ENCODE measurements around the gene LANCL2. TPM values are rescaled to one million over a fixed set of nuclear protein-coding genes. Genes with fewer than 3 reads are reported as not detected.

LANCL2 gene
- total and polyA plus RNA-seq, 12 donors: 3.1 to 11.1 (median 8.6) TPM

DNA sequence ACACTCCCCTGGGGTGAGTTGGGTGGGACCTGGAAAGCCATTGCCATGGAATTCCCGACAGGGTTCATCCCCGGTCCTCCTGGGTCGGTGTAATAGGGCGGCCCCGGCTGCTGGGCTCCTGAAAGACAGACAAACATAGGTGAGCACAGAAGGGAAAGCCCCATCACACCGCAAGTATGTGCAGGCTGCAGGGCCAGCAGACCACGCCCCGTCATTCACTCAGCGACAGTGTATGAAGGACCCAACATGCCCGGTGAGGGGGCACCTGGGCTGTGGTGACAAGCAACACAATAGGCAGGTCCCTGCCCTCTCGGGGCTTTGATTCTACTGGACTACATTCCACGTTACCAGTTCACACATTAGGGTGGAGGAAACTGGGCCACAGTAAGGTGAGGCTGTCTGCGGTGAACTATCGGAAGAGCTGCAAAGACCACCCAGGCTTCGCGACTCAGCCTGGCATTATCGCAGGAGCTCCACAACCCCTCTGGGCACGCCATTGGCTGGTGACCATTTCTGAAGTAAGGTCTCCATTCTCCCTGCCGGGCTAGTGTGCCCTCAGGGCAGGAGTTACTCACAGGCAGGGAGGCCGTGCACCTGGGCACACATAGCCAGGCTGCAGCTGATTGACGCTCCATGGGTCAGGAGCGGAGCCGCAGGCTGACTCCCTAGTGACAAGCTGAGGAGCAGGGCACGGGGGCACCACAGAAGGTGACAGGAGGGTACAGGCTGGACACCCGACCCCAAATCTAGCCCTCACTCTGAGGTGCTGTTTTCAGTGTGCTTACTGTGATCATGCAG lies 108.0 kb downstream of the LANCL2 start:
- intact Hi-C loops (cut with DNase I): no loop called here
- TF ChIP-seq, protein P1, sequence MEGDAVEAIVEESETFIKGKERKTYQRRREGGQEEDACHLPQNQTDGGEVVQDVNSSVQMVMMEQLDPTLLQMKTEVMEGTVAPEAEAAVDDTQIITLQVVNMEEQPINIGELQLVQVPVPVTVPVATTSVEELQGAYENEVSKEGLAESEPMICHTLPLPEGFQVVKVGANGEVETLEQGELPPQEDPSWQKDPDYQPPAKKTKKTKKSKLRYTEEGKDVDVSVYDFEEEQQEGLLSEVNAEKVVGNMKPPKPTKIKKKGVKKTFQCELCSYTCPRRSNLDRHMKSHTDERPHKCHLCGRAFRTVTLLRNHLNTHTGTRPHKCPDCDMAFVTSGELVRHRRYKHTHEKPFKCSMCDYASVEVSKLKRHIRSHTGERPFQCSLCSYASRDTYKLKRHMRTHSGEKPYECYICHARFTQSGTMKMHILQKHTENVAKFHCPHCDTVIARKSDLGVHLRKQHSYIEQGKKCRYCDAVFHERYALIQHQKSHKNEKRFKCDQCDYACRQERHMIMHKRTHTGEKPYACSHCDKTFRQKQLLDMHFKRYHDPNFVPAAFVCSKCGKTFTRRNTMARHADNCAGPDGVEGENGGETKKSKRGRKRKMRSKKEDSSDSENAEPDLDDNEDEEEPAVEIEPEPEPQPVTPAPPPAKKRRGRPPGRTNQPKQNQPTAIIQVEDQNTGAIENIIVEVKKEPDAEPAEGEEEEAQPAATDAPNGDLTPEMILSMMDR (IDR thresholded peaks at IDR 0.05): no peak
- H3K9me3 ChIP-seq: no peaks in the 10 kb centered on the region
- H3K4me1 ChIP-seq: peaks cover 0 to 27% (median 9%) of the 10 kb centered on the region in 9 donors
- peaks cover 0 to 34% (median 0%) of the 10 kb centered on the region in 9 donors for H3K36me3 ChIP-seq
- ATAC-seq (no peak), DNase-seq (no peak)
- H3K4me3 ChIP-seq: no peak overlapping the region
- H3K27ac ChIP-seq: no peak overlapping the region
- WGBS, 2 donors: 89 to 91% methylated on average over 25 of the region's 25 CpGs
- no peaks in the 10 kb centered on the region for H3K27me3 ChIP-seq

DNA sequence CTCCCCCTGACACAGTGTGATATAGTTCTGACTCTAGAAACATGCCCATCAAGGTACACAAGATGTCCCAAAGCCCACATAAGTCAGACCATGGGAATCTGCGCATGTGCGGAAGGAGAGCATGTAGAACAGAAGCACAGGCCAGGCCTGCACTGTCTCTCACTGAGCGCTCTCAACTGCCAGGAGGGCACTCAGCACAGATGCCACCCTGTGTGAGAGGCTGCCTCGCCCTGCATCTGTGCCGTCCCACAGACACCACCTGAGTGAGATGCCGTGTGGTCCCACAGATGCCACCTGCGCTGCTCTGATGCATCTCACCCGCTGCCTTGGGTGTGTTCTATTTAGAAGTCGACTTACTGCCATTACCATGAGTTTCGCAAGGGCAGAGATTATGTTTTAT lies 108.8 kb downstream of the LANCL2 start:
- TF ChIP-seq, protein P1 (IDR thresholded peaks at IDR 0.05): no peak
- intact Hi-C loops (cut with DNase I): no loop called here
- H3K27me3 ChIP-seq: no peaks in the 10 kb centered on the region
- DNase-seq (no peak), ATAC-seq (no peak)
- 97% methylated on average over 10 of the region's 10 CpGs for WGBS, 2 donors
- peaks cover 0 to 30% (median 0%) of the 10 kb centered on the region in 9 donors for H3K36me3 ChIP-seq
- peaks cover 0 to 35% (median 9%) of the 10 kb centered on the region in 9 donors for H3K4me1 ChIP-seq
- no peaks in the 10 kb centered on the region for H3K9me3 ChIP-seq
- no peak overlapping the region for H3K27ac ChIP-seq
- H3K4me3 ChIP-seq: no peak overlapping the region

DNA sequence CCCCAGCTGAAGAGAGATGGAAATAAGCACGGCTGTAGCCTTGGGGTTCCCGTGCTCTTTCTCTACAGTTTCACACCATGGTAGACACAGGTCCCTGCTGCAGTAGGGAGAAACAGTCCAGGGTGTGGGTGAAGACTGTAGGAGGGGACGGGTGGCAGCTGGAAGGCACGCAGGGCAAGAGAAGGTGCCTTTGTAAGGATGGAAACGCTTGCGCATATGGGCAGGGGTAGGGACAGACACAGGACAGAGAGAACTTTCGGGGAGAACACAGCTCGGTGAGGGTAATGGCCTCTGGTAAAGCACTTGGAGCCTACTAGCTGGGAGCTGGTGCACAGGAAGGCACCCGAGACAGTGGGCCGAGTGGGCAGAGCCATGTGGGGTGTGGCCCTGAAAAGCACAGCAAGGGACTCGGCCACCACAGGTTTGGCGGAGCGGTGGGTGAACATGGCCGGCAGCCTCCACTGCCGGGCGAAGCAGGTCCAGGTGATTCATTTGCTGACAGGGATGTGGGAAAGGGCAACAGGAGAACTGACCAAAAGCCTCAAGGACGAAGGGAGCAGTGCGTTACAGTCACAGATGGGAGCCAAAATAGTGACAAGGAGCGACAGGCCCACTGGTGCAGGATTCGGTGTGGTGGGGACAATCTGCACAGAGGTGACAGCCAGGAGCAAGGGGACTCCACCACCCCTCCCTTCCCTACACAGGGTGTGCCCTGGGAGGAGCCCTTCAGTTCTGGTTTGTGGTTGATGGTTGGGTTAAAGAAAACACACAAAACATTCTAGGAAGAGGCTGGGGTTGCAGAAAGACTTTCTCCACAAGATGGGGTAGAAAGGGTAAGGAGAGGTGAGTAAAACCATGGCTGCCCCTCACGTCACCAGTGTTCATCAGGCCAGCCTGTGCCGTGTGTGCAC lies 110.1 kb downstream of the LANCL2 start:
- peaks cover 0 to 30% (median 0%) of the 10 kb centered on the region in 9 donors for H3K36me3 ChIP-seq
- no peaks in the 10 kb centered on the region for H3K27me3 ChIP-seq
- H3K4me1 ChIP-seq: peaks cover 0 to 28% (median 3%) of the 10 kb centered on the region in 9 donors
- no peak overlapping the region for H3K27ac ChIP-seq
- intact Hi-C loops (cut with DNase I): no loop called here
- H3K9me3 ChIP-seq: no peaks in the 10 kb centered on the region
- no peak overlapping the region for H3K4me3 ChIP-seq
- TF ChIP-seq, protein P1 (IDR thresholded peaks at IDR 0.05): no peak
- ATAC-seq (no peak), DNase-seq (no peak)
- 92 to 94% methylated on average over 22 of the region's 22 CpGs for WGBS, 2 donors
